ENCODE measurements around the gene TRIM31. TPM values are rescaled to one million over a fixed set of nuclear protein-coding genes. Genes with fewer than 3 reads are reported as not detected.

TRIM31 gene
- total and polyA plus RNA-seq, 2 donors (not counting 3 experiments of a cell fraction or from before 2014, with no cell fraction given), result not detected

DNA sequence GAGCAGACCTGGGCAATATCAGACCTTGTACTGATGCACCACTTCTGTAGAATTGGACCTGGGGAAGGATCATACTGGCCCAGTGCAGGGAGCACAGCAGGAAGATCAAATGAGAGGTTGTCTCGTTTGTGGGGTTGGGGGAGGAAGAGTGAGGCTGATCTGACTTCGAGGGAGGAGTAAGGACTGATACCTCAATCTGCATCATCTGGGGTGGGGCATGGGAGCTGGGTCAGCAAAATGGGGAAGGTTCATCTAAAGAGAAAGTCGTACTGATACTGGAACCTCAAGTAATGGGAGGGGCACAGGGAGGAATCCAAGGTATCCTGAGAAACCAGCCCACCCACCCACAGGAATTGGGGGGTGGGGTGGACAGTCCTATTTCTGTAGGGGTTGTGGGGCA is 41.0 kb downstream of the TRIM31 start:
- no TSS peak for BruUV-seq (replicated peaks)
- ChIA-PET POLR2A (no interaction called here), CTCF (interaction anchor here (1.0 to 2.0 kb wide), 4 partner anchors 11 to 60 kb away, joined by 4 to 8 read pairs (median 4); partner anchors contain the start of gene POLR1H)

More for the DNA sequence above, 41.0 kb downstream of the TRIM31 start:
- no peaks in the 10 kb centered on the region for H3K9me3 ChIP-seq (replicated peaks; ENCODE audit: control insufficient read depth, insufficient read depth, low read length)
- DNase-seq (ENCODE audit: low read depth, low spot score) (no peak), FAIRE-seq (no peak)
- H3K9ac ChIP-seq (replicated peaks; ENCODE audit: extremely low read depth, insufficient read depth, low read length), result no peak overlapping the region
- no peak overlapping the region for H3K4me2 ChIP-seq (ENCODE audit: insufficient read depth, low read length)
- dilution Hi-C loops (cut with MboI; ENCODE audit: extremely low pct_ligation_motif_present, low sequenced_read_pairs), result no loop called here
- H3K27me3 ChIP-seq (ENCODE audit: control insufficient read depth in 2 of 2, insufficient read depth in 2 of 2, low read length in 2 of 2), result peaks cover 60 to 67% of the 10 kb centered on the region in 2 experiments
- TF ChIP-seq GATA2 (IDR thresholded peaks at IDR 0.05; ENCODE audit: insufficient read depth, insufficient read length, low read depth, low read length) (no peak), FOS (IDR thresholded peaks at IDR 0.05; ENCODE audit: borderline replicate concordance, insufficient read depth, low read length) (no peak), JUN (IDR thresholded peaks at IDR 0.05; ENCODE audit: borderline replicate concordance, insufficient read depth, insufficient read length, low read depth) (no peak), EZH2 (IDR thresholded peaks at IDR 0.05; ENCODE audit: borderline replicate concordance, low read depth, low read length, severe bottlenecking) (no peak), MYC (IDR thresholded peaks at IDR 0.05; ENCODE audit: low read depth, low read length) (no peak), POLR2A (IDR thresholded peaks at IDR 0.05; ENCODE audit: low read depth, low read length) (no peak), POLR2AphosphoS5 (IDR thresholded peaks at IDR 0.05; ENCODE audit: insufficient read depth, low read depth, low read length) (no peak)
- TF ChIP-seq, protein P1, sequence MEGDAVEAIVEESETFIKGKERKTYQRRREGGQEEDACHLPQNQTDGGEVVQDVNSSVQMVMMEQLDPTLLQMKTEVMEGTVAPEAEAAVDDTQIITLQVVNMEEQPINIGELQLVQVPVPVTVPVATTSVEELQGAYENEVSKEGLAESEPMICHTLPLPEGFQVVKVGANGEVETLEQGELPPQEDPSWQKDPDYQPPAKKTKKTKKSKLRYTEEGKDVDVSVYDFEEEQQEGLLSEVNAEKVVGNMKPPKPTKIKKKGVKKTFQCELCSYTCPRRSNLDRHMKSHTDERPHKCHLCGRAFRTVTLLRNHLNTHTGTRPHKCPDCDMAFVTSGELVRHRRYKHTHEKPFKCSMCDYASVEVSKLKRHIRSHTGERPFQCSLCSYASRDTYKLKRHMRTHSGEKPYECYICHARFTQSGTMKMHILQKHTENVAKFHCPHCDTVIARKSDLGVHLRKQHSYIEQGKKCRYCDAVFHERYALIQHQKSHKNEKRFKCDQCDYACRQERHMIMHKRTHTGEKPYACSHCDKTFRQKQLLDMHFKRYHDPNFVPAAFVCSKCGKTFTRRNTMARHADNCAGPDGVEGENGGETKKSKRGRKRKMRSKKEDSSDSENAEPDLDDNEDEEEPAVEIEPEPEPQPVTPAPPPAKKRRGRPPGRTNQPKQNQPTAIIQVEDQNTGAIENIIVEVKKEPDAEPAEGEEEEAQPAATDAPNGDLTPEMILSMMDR (IDR thresholded peaks at IDR 0.05; ENCODE audit: extremely low read depth in 1 of 2, insufficient read depth in 1 of 2, low read depth in 1 of 2, low read length in 2 of 2), result no peak
- TF ChIP-seq, protein P2, sequence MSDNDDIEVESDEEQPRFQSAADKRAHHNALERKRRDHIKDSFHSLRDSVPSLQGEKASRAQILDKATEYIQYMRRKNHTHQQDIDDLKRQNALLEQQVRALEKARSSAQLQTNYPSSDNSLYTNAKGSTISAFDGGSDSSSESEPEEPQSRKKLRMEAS (IDR thresholded peaks at IDR 0.05; ENCODE audit: insufficient read depth, insufficient read length), result no peak
- no peaks in the 10 kb centered on the region for H3K9me1 ChIP-seq (replicated peaks; ENCODE audit: control insufficient read depth, extremely low read depth, insufficient read depth, low read length)
- H4K20me1 ChIP-seq (replicated peaks; ENCODE audit: control insufficient read depth, extremely low read depth, insufficient read depth, low read length), result no peaks in the 10 kb centered on the region
- no peak overlapping the region for H2AFZ ChIP-seq (ENCODE audit: low read depth, low read length)
- no peaks in the 10 kb centered on the region for H3K79me2 ChIP-seq (ENCODE audit: control insufficient read depth, insufficient read depth, low read length)
- H3K4me3 ChIP-seq (replicated peaks in 1 of 3; ENCODE audit: insufficient read depth in 1 of 3, low read depth in 1 of 3, low read length in 3 of 3), result no peak overlapping the region
- no peak overlapping the region for H3K27ac ChIP-seq (ENCODE audit: insufficient read depth, low read depth, low read length)
- H3K4me1 ChIP-seq (ENCODE audit: control insufficient read depth, extremely low read depth, insufficient read depth, low read length), result peaks cover 7% of the 10 kb centered on the region
- no peaks in the 10 kb centered on the region for H3K36me3 ChIP-seq (ENCODE audit: control insufficient read depth in 2 of 2, extremely low read depth in 1 of 2, insufficient read depth in 2 of 2, low read length in 2 of 2)
- intact Hi-C loops (cut with micrococcal nuclease), result no loop called here

Measured in endothelial cell of umbilical vein (primary cell).